HepG2 (cell line): ENCODE data around the gene PRKCE. TPM values are rescaled to one million over a fixed set of nuclear protein-coding genes. Genes with fewer than 3 reads are reported as not detected.

Experiments used
- STAG1 ChIP-seq: sonication (generic); formaldehyde crosslinking; IDR thresholded peaks from 2 replicates; pipeline ENCODE4 v1.4.0; 2020; ENCODE audit warnings: missing genetic modification reagents
- XRCC5 ChIP-seq: fragments of 200-400 bp; formaldehyde crosslinking; optimal IDR thresholded peaks from 2 replicates; pipeline ENCODE3; 2017; ENCODE audit warnings: mild to moderate bottlenecking, low read length
- ZNF17 ChIP-seq: sonication (generic); formaldehyde crosslinking; IDR thresholded peaks from 2 replicates; pipeline ENCODE4 v1.5.0; 2020; ENCODE audit warnings: mild to moderate bottlenecking, missing genetic modification reagents
- ZNF331 ChIP-seq: sonication (generic); formaldehyde crosslinking; IDR thresholded peaks from 2 replicates; pipeline ENCODE4 v1.4.0; 2020; ENCODE audit warnings: missing genetic modification reagents
- ZNF780A ChIP-seq: sonication (generic); formaldehyde crosslinking; IDR thresholded peaks from 2 replicates; pipeline ENCODE4 v1.8.0; 2022; ENCODE audit warnings: mild to moderate bottlenecking, missing genetic modification reagents, moderate library complexity
- polyA plus RNA-seq, 8 experiments: library from polyadenylated mRNA; depleted of rRNA in 3 of 8; stranded (reverse) in 7 of 8; unstranded in 1 of 8; fragments of >200 nt; fragmentation: Illumina TruSeq in 4 of 8; extraction: Trizol in 4 of 8; gene quantifications; 2 replicates each; pipeline versions ENCODE4 v1.2.1 to v1.2.3, GENCODE V29; 2011 to 2016; ENCODE audit warnings: low read depth in 4 of 8, missing spikeins in 1 of 8, mixed read lengths in 1 of 8; ENCODE audit not compliant: insufficient read depth in 1 of 8
- total RNA-seq, 5 experiments: library from RNA; depleted of rRNA; stranded (reverse); fragments of >200 nt; fragmentation: Illumina TruSeq; extraction: Trizol; gene quantifications; 2 replicates each; pipeline ENCODE4 v1.2.3, GENCODE V29; 2016; ENCODE audit warnings: low read depth in 1 of 5
- TF ChIP-seq, protein P1 (sequence below): sonication (generic); formaldehyde crosslinking; IDR thresholded peaks from 2 replicates; pipeline ENCODE4 v1.4.0; 2020; ENCODE audit warnings: missing genetic modification reagents
- TF ChIP-seq, protein P2 (sequence below): IDR thresholded peaks from 2 replicates; pipeline ENCODE4 v1.6.1; 2016
- TF ChIP-seq, protein P3 (sequence below): sonication (generic); formaldehyde crosslinking; IDR thresholded peaks from 2 replicates; pipeline ENCODE4 v1.4.0; 2020; ENCODE audit warnings: missing genetic modification reagents, borderline replicate concordance
- TF ChIP-seq, protein P4 (sequence below): sonication (generic); formaldehyde crosslinking; IDR thresholded peaks from 2 replicates; pipeline ENCODE4 v1.4.0; 2020; ENCODE audit warnings: missing genetic modification reagents

Gene PRKCE
- total and polyA plus RNA-seq, 2 of the 13 experiments (the other 11 are each of a cell fraction or from before 2014, with no cell fraction given) = 1.0 to 3.9 TPM

DNA sequence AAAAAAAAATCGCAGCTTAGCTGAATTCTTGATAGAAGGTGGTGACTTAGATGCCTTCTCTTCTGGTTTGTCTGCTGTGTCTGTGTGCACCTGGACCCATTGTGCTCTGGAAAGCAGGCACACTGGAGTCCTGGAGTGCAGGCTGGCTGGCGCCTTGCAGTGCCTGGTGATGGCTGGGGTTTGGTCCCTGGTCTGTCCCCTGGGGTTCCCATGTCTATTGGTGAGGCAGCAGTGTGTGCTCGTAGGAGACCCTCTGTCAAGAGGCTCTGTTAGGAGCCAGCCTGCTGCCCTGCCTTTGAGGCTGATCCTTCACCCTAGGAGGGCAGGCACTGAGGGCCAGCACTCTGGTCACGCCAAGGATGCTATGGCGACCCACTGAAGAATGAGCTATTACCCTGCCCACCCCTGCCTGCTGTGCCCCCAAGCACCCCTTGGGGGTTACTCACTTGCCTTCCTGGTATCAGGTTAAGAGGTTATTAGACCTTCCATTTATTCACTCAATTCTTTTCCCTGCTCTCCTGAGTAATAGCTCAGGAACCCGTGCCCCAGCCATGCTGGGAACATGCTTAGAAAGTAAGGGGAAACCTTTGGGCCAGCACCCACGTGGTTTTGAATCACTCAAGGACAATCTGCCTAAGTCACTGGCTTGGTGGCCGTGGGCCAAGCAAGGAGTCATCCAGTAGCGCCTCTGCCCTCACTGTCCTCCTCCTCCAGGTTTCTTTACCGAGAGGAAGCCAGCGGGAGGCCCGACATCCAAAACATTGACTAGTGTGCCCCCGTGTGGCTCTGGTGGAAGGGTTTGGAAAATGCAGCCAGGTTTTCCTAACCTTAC, 284.5 kb downstream of the PRKCE start (continued):
- TF ChIP-seq, protein P1, sequence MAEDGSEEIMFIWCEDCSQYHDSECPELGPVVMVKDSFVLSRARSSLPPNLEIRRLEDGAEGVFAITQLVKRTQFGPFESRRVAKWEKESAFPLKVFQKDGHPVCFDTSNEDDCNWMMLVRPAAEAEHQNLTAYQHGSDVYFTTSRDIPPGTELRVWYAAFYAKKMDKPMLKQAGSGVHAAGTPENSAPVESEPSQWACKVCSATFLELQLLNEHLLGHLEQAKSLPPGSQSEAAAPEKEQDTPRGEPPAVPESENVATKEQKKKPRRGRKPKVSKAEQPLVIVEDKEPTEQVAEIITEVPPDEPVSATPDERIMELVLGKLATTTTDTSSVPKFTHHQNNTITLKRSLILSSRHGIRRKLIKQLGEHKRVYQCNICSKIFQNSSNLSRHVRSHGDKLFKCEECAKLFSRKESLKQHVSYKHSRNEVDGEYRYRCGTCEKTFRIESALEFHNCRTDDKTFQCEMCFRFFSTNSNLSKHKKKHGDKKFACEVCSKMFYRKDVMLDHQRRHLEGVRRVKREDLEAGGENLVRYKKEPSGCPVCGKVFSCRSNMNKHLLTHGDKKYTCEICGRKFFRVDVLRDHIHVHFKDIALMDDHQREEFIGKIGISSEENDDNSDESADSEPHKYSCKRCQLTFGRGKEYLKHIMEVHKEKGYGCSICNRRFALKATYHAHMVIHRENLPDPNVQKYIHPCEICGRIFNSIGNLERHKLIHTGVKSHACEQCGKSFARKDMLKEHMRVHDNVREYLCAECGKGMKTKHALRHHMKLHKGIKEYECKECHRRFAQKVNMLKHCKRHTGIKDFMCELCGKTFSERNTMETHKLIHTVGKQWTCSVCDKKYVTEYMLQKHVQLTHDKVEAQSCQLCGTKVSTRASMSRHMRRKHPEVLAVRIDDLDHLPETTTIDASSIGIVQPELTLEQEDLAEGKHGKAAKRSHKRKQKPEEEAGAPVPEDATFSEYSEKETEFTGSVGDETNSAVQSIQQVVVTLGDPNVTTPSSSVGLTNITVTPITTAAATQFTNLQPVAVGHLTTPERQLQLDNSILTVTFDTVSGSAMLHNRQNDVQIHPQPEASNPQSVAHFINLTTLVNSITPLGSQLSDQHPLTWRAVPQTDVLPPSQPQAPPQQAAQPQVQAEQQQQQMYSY (CRISPR knock-in tag) = no peak
- TF ChIP-seq, protein P2, sequence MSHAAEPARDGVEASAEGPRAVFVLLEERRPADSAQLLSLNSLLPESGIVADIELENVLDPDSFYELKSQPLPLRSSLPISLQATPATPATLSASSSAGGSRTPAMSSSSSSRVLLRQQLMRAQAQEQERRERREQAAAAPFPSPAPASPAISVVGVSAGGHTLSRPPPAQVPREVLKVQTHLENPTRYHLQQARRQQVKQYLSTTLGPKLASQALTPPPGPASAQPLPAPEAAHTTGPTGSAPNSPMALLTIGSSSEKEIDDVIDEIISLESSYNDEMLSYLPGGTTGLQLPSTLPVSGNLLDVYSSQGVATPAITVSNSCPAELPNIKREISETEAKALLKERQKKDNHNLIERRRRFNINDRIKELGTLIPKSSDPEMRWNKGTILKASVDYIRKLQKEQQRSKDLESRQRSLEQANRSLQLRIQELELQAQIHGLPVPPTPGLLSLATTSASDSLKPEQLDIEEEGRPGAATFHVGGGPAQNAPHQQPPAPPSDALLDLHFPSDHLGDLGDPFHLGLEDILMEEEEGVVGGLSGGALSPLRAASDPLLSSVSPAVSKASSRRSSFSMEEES (CRISPR knock-in tag) = peak; percentile 52
- TF ChIP-seq, protein P3, sequence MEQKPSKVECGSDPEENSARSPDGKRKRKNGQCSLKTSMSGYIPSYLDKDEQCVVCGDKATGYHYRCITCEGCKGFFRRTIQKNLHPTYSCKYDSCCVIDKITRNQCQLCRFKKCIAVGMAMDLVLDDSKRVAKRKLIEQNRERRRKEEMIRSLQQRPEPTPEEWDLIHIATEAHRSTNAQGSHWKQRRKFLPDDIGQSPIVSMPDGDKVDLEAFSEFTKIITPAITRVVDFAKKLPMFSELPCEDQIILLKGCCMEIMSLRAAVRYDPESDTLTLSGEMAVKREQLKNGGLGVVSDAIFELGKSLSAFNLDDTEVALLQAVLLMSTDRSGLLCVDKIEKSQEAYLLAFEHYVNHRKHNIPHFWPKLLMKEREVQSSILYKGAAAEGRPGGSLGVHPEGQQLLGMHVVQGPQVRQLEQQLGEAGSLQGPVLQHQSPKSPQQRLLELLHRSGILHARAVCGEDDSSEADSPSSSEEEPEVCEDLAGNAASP (CRISPR knock-in tag) = 0 out of 2 replicates have a peak, but pooled peaks have one; percentile 58
- TF ChIP-seq, protein P4, sequence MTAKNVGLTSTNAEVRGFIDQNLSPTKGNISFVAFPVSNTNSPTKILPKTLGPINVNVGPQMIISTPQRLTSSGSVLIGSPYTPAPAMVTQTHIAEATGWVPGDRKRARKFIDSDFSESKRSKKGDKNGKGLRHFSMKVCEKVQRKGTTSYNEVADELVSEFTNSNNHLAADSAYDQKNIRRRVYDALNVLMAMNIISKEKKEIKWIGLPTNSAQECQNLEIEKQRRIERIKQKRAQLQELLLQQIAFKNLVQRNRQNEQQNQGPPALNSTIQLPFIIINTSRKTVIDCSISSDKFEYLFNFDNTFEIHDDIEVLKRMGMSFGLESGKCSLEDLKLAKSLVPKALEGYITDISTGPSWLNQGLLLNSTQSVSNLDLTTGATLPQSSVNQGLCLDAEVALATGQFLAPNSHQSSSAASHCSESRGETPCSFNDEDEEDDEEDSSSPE (CRISPR knock-in tag) = 0 out of 2 replicates have a peak, but pooled peaks have one; percentile 18
- peak; percentile 36; the same call in 1 of the 2 replicates for TF ChIP-seq ZNF331 (CRISPR knock-in tag)
- peak; percentile 95 for TF ChIP-seq STAG1 (CRISPR knock-in tag)
- no peak for TF ChIP-seq ZNF780A (CRISPR knock-in tag)
- TF ChIP-seq ZNF17 = no peak
- TF ChIP-seq XRCC5 = peak; percentile 71
